OCI-M2 (cell line): ENCODE data around the gene ATP8B3.

ENCODE experiments used
- DNase-seq: peaks from one replicate; lab custom pipeline; 2025; ENCODE audit not compliant: unreplicated experiment; lab: John Stamatoyannopoulos, UW

ATP8B3 gene

DNA sequence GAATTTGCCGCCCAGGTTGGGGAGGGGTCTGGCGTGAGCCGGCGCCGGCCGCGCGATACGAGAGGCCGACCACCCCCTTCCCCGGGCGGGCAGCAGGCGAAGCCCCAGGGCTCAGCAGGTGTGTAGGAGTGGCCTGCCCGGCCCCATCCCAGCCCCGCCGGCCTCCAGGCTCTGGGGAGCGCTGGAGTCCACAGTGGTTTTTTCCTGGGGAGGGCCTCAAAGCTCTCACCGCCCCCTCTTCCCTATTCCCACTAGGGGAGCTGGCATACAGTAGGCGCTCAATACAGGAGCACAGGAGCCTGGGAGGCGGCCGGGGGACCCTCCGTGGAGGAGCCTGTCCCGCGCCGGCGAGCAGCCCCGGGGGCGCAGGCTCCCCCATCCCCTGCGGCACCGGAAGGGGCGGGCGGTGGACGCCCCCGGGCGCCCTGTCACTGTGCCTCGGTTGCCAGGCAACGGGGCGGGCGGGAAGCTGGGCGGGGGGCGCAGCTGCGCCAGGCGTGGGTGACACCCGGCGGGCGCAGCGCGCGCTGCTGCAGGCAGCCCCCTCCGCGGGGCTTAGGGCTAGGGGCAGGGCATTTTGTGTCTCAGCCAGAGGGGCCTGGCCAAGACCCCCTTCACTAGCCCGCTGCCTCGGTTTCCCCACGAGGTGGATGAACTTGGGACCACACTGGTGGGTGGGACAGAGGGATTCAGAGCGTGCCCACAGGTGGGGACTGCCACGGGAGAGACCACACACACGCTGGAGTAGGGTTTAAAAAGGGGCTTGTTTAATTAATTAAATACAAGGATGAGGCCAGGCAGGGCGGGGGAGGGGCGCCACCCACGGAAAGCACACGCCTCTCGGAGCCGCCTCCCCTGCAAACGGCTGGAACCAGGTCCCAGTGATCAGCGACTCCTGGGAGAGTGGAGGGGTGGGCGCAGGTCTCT is 39.8 kb upstream of the ATP8B3 start:
- DNase-seq, result no peak

GRCh38 chr19:1850809-1851653 is 39.0 kb upstream of the ATP8B3 start:
- no peak for DNase-seq

DNA sequence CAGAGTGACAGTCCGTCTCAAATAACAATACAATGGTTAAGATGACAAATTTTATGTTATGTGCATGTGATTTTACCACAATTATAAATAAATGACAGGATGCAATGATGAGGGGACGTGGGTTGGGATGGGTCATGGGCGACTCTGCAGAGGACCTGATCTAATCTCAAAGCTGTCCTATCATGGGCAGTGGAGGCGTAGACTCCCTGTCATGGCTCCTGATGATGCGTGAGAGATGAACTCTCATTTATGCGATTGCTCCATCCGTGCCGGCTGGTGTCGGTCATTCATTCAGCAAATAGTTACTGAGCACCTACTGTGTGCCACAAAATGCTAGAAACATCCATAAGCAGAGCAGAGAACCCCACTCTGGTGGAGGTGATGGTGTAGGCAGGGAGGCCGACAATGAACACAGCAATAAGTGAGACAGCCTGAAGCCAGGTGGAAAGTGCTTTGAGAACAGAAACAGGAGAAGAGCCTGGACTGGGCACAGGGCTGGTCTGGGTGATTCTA is 37.9 kb upstream of the ATP8B3 start:
- no peak for DNase-seq

DNA sequence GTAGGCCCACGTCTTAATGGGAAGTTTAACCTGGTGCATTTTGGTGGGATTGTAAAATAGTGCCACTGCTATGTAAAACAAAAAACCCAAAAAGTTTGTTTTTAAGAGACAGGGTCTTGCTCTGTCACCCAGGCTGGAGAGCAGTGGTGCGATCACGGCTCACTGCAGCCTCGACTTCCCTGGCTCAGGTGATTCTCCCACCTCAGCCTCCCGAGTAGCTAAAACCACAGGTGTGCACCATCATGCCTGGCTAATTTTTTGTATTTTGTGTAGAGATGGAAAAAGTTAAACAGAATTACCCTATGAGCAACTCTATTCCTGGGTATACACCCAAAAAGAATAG is 37.0 kb upstream of the ATP8B3 start:
- DNase-seq, result no peak

DNA sequence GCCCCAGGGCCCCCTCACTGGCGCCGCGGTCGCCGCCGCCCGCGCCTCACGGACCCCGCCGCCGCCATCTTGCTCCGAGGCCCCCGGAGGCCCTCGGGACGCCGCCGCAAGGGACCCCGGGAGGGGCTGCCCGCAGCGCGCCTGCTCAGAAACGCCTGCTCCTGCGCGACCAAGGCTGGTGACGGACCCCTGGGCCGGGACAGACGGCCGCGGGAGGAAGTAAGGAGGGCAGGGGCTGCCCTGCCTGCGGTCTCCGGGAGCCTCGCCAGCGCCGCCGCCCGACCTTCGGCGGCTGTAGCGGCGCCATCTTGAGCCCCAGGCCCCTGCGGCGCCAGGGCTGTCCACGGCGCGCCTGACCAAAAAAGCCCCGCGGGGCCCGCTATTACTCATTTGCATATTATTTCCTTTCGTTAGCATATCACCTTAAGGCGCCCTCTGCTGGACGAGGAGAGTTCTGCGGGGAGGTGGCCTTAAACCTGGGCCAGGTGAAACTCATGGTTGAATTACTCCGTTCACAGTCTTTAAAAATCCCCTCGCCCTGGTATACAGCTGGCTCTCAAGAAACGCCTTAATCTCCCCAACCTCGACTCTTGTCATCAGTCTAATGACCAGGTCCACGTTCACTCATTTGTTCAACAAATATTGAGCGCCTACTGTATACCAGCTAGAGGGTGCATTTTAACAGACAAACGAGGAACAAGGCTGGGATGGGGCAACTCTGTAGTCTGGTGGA is 36.5 kb upstream of the ATP8B3 start, which contains the start of gene REXO1:
TSS of gene REXO1 (minus strand) at position 85 of the 733 bp plus-strand sequence. CDS start 125 bp downstream, outside the sequence.
- peak; percentile 75 for DNase-seq

- DNase-seq, result no peak
Observed at GRCh38 chr19:1847684-1848398, 35.8 kb upstream of the ATP8B3 start.

GRCh38 chr19:1847348-1847683 is 35.2 kb upstream of the ATP8B3 start:
- DNase-seq, result no peak

- DNase-seq, result no peak
Observed at GRCh38 chr19:1846517-1847204, 34.6 kb upstream of the ATP8B3 start.

GRCh38 chr19:1845642-1846041 is 33.6 kb upstream of the ATP8B3 start:
- no peak for DNase-seq

- DNase-seq, result no peak
Observed at GRCh38 chr19:1845125-1845515, 33.0 kb upstream of the ATP8B3 start.

DNA sequence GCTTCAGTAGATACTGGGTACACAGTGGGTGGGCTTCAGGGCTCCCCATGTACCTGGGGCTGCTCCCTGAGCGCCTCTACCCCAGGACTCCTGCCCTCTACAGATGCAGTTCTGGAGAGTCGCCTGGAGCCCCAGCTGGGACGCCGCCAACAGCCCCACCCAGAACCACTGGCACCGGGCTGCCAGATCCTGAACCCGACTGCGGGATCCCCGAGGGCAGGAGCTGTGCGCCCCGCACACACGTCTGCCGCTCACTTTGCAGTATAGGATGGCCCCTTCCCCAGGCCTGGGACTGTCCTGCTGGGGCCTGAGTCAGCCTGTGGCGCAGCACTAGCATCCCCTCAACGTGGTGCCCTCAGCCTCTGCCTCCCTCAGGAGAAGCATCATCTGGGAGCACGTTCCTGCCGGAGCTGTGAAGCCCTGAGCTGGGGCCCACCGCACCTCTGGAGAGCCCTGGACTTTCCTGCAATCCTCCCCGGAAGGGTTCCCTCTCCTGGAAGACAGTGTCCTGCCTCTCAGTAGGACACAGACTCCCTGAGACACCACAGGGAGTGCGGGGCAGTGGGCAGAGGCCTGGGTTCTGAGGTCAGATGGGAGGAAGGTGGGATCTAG is 32.5 kb upstream of the ATP8B3 start:
- DNase-seq, result no peak

- no peak for DNase-seq
Observed at GRCh38 chr19:1843646-1844394, 31.7 kb upstream of the ATP8B3 start.

GRCh38 chr19:1843116-1843515 is 31.0 kb upstream of the ATP8B3 start:
- no peak for DNase-seq

GRCh38 chr19:1841209-1841924 is 29.3 kb upstream of the ATP8B3 start:
- DNase-seq, result no peak

DNA sequence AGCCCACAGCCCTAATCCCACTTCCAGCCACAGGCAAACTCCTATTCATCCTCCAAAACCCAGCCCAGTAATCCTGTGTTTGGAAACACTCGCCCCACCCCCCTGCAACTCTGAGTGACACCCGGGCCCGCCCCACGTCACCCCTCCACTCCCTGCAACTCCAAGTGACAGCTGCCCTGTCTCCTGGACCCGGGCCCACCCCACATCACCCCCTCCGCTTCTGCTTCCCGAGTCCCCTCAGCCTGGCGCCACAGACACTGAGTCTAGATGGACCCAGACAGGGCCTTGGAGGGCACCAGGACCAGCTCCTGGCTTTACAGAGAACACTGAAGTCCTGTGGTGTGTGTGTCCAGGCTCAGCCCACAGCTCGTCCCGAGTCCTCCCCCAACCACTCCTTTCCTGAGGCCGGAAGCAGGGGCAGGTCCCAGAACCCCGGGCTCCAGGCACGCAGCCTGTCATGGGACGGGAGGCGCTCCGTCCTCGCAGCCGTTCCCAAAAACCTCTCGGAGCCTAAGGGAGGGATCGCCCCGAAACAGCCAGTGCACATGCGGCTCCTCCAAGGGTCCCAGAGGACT is 28.6 kb upstream of the ATP8B3 start:
- DNase-seq, result no peak

DNA sequence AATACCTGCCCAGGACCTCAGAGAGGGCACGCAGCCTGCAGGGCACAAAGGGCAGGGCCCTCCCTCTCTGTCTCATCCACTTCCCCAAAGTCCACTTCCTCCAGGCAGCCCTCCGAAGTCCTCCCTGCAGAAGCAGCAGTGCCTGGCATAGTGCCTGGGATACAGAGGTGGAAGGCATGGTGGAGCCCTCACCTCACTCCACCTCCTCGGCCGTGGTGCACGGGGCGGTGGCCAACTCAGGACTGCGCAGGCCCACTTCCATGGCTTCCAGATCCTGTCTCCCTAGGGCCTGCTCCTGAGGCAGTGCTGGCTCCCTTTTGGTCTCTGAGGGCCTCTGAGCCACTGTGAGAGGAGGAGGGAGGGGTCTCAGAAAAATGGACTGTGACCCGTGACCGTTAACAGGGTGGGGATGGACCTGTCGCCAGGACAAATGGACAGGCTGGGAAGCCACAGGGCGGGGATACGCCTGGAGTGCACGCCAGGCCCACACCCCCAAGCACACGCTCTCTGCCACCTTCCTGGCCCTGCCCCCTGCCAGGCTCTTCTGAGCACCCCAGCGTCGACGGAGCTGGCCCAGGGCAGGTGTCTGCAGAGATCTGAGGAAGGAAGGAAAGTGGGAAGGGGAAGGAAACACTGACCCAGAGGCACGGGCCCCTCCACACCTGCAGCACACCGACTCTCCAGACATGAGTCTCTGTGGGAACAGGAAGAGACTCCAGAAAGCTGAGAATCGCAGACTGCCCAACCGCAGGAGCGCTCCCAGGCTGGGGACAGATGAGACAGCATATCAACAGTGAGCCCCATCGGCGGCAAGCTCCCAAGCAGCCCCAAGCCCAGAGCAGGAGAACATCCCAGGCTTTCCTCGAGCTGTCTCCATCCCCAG is 27.8 kb upstream of the ATP8B3 start:
- DNase-seq, result no peak

GRCh38 chr19:1837625-1838105 is 25.6 kb upstream of the ATP8B3 start:
- DNase-seq, result no peak
